Prostate gland (tissue), 2 donors: ENCODE measurements around the gene ACSM3.

Experiments used
- CTCF ChIP-seq, 4 experiments: fragments of 200-600 bp in 2 of 4; fragments of 450-650 bp in 2 of 4; sonication (generic) in 2 of 4; IDR thresholded peaks; 1 replicate in 3 of 4; 2 replicates in 1 of 4; pipeline ENCODE4 v1.5.1; 2016 to 2019; ENCODE audit warnings: antibody characterized with exemption in 4 of 4, mild to moderate bottlenecking in 2 of 4, moderate library complexity in 2 of 4
- POLR2A ChIP-seq: fragments of 450-650 bp; IDR thresholded peaks from one replicate; pipeline ENCODE4 v1.6.1; 2016; ENCODE audit warnings: antibody characterized with exemption, mild to moderate bottlenecking

GRCh38 chr16:20846551-20846950 is 82.7 kb downstream of the ACSM3 start:
- TF ChIP-seq CTCF (IDR thresholded peaks at IDR 0.05) (no peak), POLR2A (no peak)
